ENCODE measurements around the gene TBC1D7. TPM values are rescaled to one million over a fixed set of nuclear protein-coding genes. Genes with fewer than 3 reads are reported as not detected.

The TBC1D7 gene
- total and polyA plus RNA-seq, 10 of the 15 experiments (the other 5 are each of a cell fraction or from before 2014, with no cell fraction given), result 20.1 to 65.9 (median 31.3) TPM

- intact Hi-C loops (cut with micrococcal nuclease; ENCODE audit: unreplicated experiment), result no loop called here
- no peak for DNase-seq (ENCODE audit: low read depth, low spot score)
- Histone ChIP-seq H4K20me1 (ENCODE audit: control insufficient read depth, insufficient read depth) (peaks cover 3% of the 10 kb centered on the region), H3K27me3 (replicated peaks in 1 of 2; ENCODE audit: control insufficient read depth in 2 of 2, insufficient read depth in 2 of 2, low read length in 1 of 2) (no peaks in the 10 kb centered on the region), H3K9ac (ENCODE audit: control insufficient read depth, insufficient read depth, low read length) (no peak overlapping the region), H2AFZ (ENCODE audit: control insufficient read depth, low read depth, low read length) (no peak overlapping the region), H3K4me3 (no peak overlapping the region), H3K27ac (ENCODE audit: control insufficient read depth, insufficient read depth) (peak overlapping the region; percentile 39), H3K79me2 (ENCODE audit: control insufficient read depth, insufficient read depth, low read length) (peaks cover 1% of the 10 kb centered on the region), H3K4me2 (ENCODE audit: control insufficient read depth, insufficient read depth) (peak overlapping the region; percentile 30; the same call in 1 of the 2 replicates), H3K4me1 (ENCODE audit: control insufficient read depth, insufficient read depth, low read length) (peaks cover 32% of the 10 kb centered on the region), H3K9me3 (replicated peaks; ENCODE audit: control insufficient read depth, insufficient read depth, low read length) (peaks cover 14% of the 10 kb centered on the region; the same call in 2 of the 3 replicates), H3K36me3 (ENCODE audit: control insufficient read depth in 2 of 2, insufficient read depth in 2 of 2, low read length in 1 of 2) (peaks cover 42 to 61% of the 10 kb centered on the region in 2 experiments)
- ChIA-PET RAD21 (ENCODE audit: unreplicated experiment) (interaction anchor here (0.9 to 2.1 kb wide), 3 partner anchors 10 to 43 kb away, joined by 3 to 9 read pairs (median 6); partner anchors contain the start of gene TBC1D7), CTCF (interaction anchor here (0.9 to 2.4 kb wide), 8 partner anchors 9 to 90 kb away, joined by 3 to 7 read pairs (median 4); no protein-coding TSS in a partner anchor), POLR2A (interaction anchor here (0.6 to 2.5 kb wide), 3 partner anchors 11 to 50 kb away, joined by 3 to 9 read pairs (median 3); no protein-coding TSS in a partner anchor), SMC1A (ENCODE audit: uncharacterized antibody, unreplicated experiment) (interaction anchor here (1.1 to 2.0 kb wide), 7 partner anchors 17 to 327 kb away, joined by 3 to 5 read pairs (median 4); no protein-coding TSS in a partner anchor)
- in situ Hi-C loops (cut with MboI), result no loop called here
- no peak for ATAC-seq
- no TSS peak for BruUV-seq (replicated peaks)
- 50% methylated on average over 2 of the region's 2 CpGs for WGBS (ENCODE audit: insufficient coverage, insufficient replicate concordance, low lambda C conversion rate, missing lambda C conversion rate)
- FAIRE-seq, result no peak
- no peak for TF ChIP-seq PKNOX1 (IDR thresholded peaks at IDR 0.05)
- TF ChIP-seq SIX5 (IDR thresholded peaks at IDR 0.05; ENCODE audit: low read depth, low read length, severe bottlenecking), result no peak
- no peak for TF ChIP-seq RAD51 (IDR thresholded peaks at IDR 0.05)
- no peak for TF ChIP-seq KDM1A (IDR thresholded peaks at IDR 0.05; ENCODE audit: borderline replicate concordance)
- no peak for TF ChIP-seq NKRF (conservative IDR thresholded peaks at IDR 0.05)
- no peak for TF ChIP-seq ETV6 (conservative IDR thresholded peaks at IDR 0.05 in 1 of 2, IDR thresholded peaks at IDR 0.05 in 1 of 2; ENCODE audit: borderline replicate concordance in 1 of 2, low read depth in 1 of 2)
- TF ChIP-seq RELB (IDR thresholded peaks at IDR 0.05; ENCODE audit: low read depth), result no peak
- no peak for TF ChIP-seq MAX (IDR thresholded peaks at IDR 0.05; ENCODE audit: low read depth, low read length)
- TF ChIP-seq ATF2 (IDR thresholded peaks at IDR 0.05; ENCODE audit: low read length), result no peak
- no peak for TF ChIP-seq IKZF2 (IDR thresholded peaks at IDR 0.05)
- TF ChIP-seq FOS (IDR thresholded peaks at IDR 0.05; ENCODE audit: borderline replicate concordance, extremely low read depth, insufficient read length), result no peak
- TF ChIP-seq EP300 (IDR thresholded peaks at IDR 0.05; ENCODE audit: borderline replicate concordance in 1 of 2, control insufficient read depth in 1 of 2, low read depth in 2 of 2, low read length in 2 of 2), result no peak
Observed at GRCh38 chr6:13285705-13286104, 42.6 kb downstream of the TBC1D7 start.

All from GM12878 (cell line).